Stimulated activated CD8-positive, alpha-beta memory T cell treated with anti-CD3 and anti-CD28 coated beads, Interleukin-12 subunit alpha, Interleukin-12 subunit beta, amount 100 ng/mL, for 4 hours (primary cell): Measurements from ENCODE around the gene PRR14.
"Not testable (repeated sequence)": the region's sequence is repeated elsewhere in the genome, so short reads cannot be mapped to it uniquely, and the experiment has no call there.

Experiments used
- DNase-seq: peaks from one replicate; pipeline ENCODE4 v3.0.0-alpha.2; 2020; ENCODE audit warnings: low read depth

PRR14 gene

GRCh38 chr16:30632454-30632853 lies 18.3 kb upstream of the PRR14 start:
- DNase-seq, result not testable (repeated sequence)

- no peak for DNase-seq
Observed at GRCh38 chr16:30633526-30633925, 17.2 kb upstream of the PRR14 start.

- DNase-seq, result no peak
Observed at GRCh38 chr16:30636599-30636998, 14.2 kb upstream of the PRR14 start.

- not testable (repeated sequence) for DNase-seq
Observed at GRCh38 chr16:30637139-30637538, 13.6 kb upstream of the PRR14 start.

- DNase-seq, result no peak
Observed at GRCh38 chr16:30637944-30638343, 12.8 kb upstream of the PRR14 start.

GRCh38 chr16:30641378-30641982 lies 9.3 kb upstream of the PRR14 start:
- DNase-seq, result no peak

GRCh38 chr16:30644334-30644830 lies 6.4 kb upstream of the PRR14 start:
- no peak for DNase-seq

- DNase-seq, result no peak
Observed at GRCh38 chr16:30645727-30646126, 5.0 kb upstream of the PRR14 start.

- DNase-seq, result no peak
Observed at GRCh38 chr16:30647274-30647571, 3.5 kb upstream of the PRR14 start.

- no peak for DNase-seq
Observed at GRCh38 chr16:30649725-30650368, 913 bp upstream of the PRR14 start.

- DNase-seq, result peak; percentile 71
Observed at GRCh38 chr16:30651124-30652004, 604 bp downstream of the PRR14 start.

GRCh38 chr16:30652005-30652296 lies 1.2 kb downstream of the PRR14 start:
- no peak for DNase-seq

GRCh38 chr16:30652718-30653117 lies 2.0 kb downstream of the PRR14 start:
- no peak for DNase-seq

- DNase-seq, result no peak
Observed at GRCh38 chr16:30654856-30655255, 4.1 kb downstream of the PRR14 start.

GRCh38 chr16:30655815-30656347 lies 5.1 kb downstream of the PRR14 start:
- no peak for DNase-seq

- no peak for DNase-seq
Observed at GRCh38 chr16:30656388-30656787, 5.6 kb downstream of the PRR14 start.

- no peak for DNase-seq
Observed at GRCh38 chr16:30656974-30657865, 6.5 kb downstream of the PRR14 start.

- DNase-seq, result peak; percentile 99
Observed at GRCh38 chr16:30657866-30658730, 7.3 kb downstream of the PRR14 start, which contains the start of gene FBRS. Gene FBRS, plus strand, starts transcription at chr16:30658431. Its CDS starts 1,088 bp downstream, at chr16:30659519.

GRCh38 chr16:30658731-30659506 lies 8.2 kb downstream of the PRR14 start:
- peak; percentile 58 for DNase-seq
